HG03342 (cell line): Measurements from ENCODE around the gene C5.

Source experiments
- ATAC-seq: cut with Tn5 transposase; IDR thresholded peaks from one replicate; pipeline ENCODE4 v1.9.1; 2021; ENCODE audit warnings: mild to moderate bottlenecking, moderate library complexity; ENCODE audit not compliant: unreplicated experiment

C5 gene

GRCh38 chr9:120914396-120914795, 135.7 kb downstream of the C5 start:
- no peak for ATAC-seq

- ATAC-seq, result no peak
Observed at GRCh38 chr9:120913647-120914264, 136.3 kb downstream of the C5 start.

- no peak for ATAC-seq
Observed at GRCh38 chr9:120912958-120913646, 137.0 kb downstream of the C5 start.

GRCh38 chr9:120911295-120911837, 138.7 kb downstream of the C5 start:
- ATAC-seq, result no peak

- no peak for ATAC-seq
Observed at GRCh38 chr9:120910643-120911042, 139.4 kb downstream of the C5 start.

- ATAC-seq, result no peak
Observed at GRCh38 chr9:120909904-120910303, 140.2 kb downstream of the C5 start.

- ATAC-seq, result no peak
Observed at GRCh38 chr9:120905315-120906164, 144.5 kb downstream of the C5 start.

- ATAC-seq, result no peak
Observed at GRCh38 chr9:120904978-120905301, 145.1 kb downstream of the C5 start.

- ATAC-seq, result no peak
Observed at GRCh38 chr9:120904061-120904977, 145.8 kb downstream of the C5 start.

- no peak for ATAC-seq
Observed at GRCh38 chr9:120902569-120903535, 147.2 kb downstream of the C5 start.
